ENCODE measurements around the gene MAML3.

MAML3 gene

GRCh38 chr4:140174543-140174942 lies 20.6 kb upstream of the MAML3 start:
- TF ChIP-seq, protein P1, sequence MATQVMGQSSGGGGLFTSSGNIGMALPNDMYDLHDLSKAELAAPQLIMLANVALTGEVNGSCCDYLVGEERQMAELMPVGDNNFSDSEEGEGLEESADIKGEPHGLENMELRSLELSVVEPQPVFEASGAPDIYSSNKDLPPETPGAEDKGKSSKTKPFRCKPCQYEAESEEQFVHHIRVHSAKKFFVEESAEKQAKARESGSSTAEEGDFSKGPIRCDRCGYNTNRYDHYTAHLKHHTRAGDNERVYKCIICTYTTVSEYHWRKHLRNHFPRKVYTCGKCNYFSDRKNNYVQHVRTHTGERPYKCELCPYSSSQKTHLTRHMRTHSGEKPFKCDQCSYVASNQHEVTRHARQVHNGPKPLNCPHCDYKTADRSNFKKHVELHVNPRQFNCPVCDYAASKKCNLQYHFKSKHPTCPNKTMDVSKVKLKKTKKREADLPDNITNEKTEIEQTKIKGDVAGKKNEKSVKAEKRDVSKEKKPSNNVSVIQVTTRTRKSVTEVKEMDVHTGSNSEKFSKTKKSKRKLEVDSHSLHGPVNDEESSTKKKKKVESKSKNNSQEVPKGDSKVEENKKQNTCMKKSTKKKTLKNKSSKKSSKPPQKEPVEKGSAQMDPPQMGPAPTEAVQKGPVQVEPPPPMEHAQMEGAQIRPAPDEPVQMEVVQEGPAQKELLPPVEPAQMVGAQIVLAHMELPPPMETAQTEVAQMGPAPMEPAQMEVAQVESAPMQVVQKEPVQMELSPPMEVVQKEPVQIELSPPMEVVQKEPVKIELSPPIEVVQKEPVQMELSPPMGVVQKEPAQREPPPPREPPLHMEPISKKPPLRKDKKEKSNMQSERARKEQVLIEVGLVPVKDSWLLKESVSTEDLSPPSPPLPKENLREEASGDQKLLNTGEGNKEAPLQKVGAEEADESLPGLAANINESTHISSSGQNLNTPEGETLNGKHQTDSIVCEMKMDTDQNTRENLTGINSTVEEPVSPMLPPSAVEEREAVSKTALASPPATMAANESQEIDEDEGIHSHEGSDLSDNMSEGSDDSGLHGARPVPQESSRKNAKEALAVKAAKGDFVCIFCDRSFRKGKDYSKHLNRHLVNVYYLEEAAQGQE (IDR thresholded peaks at IDR 0.05; ENCODE audit: insufficient read depth in 1 of 2, low read depth in 2 of 2, low read length in 2 of 2) = no peak
- TF ChIP-seq POLR2AphosphoS5 (IDR thresholded peaks at IDR 0.05; ENCODE audit: low read depth, low read length) (no peak), TAF1 (IDR thresholded peaks at IDR 0.05; ENCODE audit: borderline replicate concordance, insufficient read depth, low read length) (no peak), SIN3A (IDR thresholded peaks at IDR 0.05; ENCODE audit: borderline replicate concordance, insufficient read depth, low read length) (no peak), FOXP2 (optimal IDR thresholded peaks at IDR 0.05; ENCODE audit: borderline replicate concordance, extremely low read depth, extremely low read length, insufficient read depth) (no peak)

- TF ChIP-seq FOXP2 (optimal IDR thresholded peaks at IDR 0.05; ENCODE audit: borderline replicate concordance, extremely low read depth, extremely low read length, insufficient read depth) = no peak
- no peak for TF ChIP-seq TAF1 (IDR thresholded peaks at IDR 0.05; ENCODE audit: borderline replicate concordance, insufficient read depth, low read length)
- TF ChIP-seq, protein P1 (IDR thresholded peaks at IDR 0.05; ENCODE audit: insufficient read depth in 1 of 2, low read depth in 2 of 2, low read length in 2 of 2) = no peak
- no peak for TF ChIP-seq POLR2AphosphoS5 (IDR thresholded peaks at IDR 0.05; ENCODE audit: low read depth, low read length)
- no peak for TF ChIP-seq SIN3A (IDR thresholded peaks at IDR 0.05; ENCODE audit: borderline replicate concordance, insufficient read depth, low read length)
These were observed 19.0 kb upstream of the MAML3 start for GRCh38 chr4:140172960-140173359.

DNA sequence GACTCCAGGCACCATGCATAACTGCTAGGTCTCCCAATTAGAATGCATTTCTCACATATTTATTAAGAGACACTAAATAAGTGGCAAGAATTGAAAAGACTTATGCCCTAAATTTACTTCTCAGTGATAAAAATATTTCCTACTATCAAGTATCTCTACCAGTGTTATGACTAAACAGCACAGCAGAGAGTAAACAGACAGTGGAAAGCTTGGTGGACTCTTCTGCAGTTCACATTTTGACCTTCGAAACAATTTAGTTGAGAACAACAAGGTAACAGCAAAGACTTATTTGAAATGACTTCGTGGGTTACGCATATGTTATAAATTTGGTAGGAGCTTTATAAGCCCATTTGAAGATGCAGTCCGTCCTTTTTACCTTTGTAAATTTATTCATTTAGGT lies 16.3 kb upstream of the MAML3 start:
- no peak for TF ChIP-seq SIN3A (IDR thresholded peaks at IDR 0.05; ENCODE audit: borderline replicate concordance, insufficient read depth, low read length)
- no peak for TF ChIP-seq FOXP2 (optimal IDR thresholded peaks at IDR 0.05; ENCODE audit: borderline replicate concordance, extremely low read depth, extremely low read length, insufficient read depth)
- no peak for TF ChIP-seq POLR2AphosphoS5 (IDR thresholded peaks at IDR 0.05; ENCODE audit: low read depth, low read length)
- TF ChIP-seq, protein P1 (IDR thresholded peaks at IDR 0.05; ENCODE audit: insufficient read depth in 1 of 2, low read depth in 2 of 2, low read length in 2 of 2) = no peak
- TF ChIP-seq TAF1 (IDR thresholded peaks at IDR 0.05; ENCODE audit: borderline replicate concordance, insufficient read depth, low read length) = no peak

DNA sequence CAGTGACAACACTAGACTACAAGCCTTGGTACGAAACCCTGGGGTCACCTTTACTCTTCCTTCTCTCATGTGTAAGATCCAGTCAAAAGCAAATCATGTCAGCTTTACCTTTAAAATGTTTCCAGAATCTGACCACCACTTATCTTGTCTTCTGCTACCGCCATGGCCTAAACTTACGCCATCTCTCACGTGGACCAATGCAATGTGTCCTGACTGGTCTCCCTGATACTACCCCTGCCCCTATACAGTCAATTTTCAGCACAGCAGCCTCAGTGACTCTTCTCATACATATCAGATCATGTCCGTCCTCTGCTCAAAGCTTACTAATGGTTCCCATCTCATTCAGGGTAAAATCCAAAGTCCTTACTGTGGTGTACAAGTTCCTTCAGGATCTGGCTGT lies 15.0 kb upstream of the MAML3 start:
- TF ChIP-seq TAF1 (IDR thresholded peaks at IDR 0.05; ENCODE audit: borderline replicate concordance, insufficient read depth, low read length) = no peak
- no peak for TF ChIP-seq SIN3A (IDR thresholded peaks at IDR 0.05; ENCODE audit: borderline replicate concordance, insufficient read depth, low read length)
- TF ChIP-seq FOXP2 (optimal IDR thresholded peaks at IDR 0.05; ENCODE audit: borderline replicate concordance, extremely low read depth, extremely low read length, insufficient read depth) = no peak
- TF ChIP-seq, protein P1 (IDR thresholded peaks at IDR 0.05; ENCODE audit: insufficient read depth in 1 of 2, low read depth in 2 of 2, low read length in 2 of 2) = no peak
- TF ChIP-seq POLR2AphosphoS5 (IDR thresholded peaks at IDR 0.05; ENCODE audit: low read depth, low read length) = no peak

GRCh38 chr4:140168474-140168873 lies 14.5 kb upstream of the MAML3 start:
- TF ChIP-seq SIN3A (IDR thresholded peaks at IDR 0.05; ENCODE audit: borderline replicate concordance, insufficient read depth, low read length) (no peak), TAF1 (IDR thresholded peaks at IDR 0.05; ENCODE audit: borderline replicate concordance, insufficient read depth, low read length) (no peak), POLR2AphosphoS5 (IDR thresholded peaks at IDR 0.05; ENCODE audit: low read depth, low read length) (no peak)
